H1 (cell line): Measurements from ENCODE around the gene KIF21A. TPM values are rescaled to one million over a fixed set of nuclear protein-coding genes. Genes with fewer than 3 reads are reported as not detected.

ENCODE experiments used
- ASH2L ChIP-seq: fragments of 200-600, 300-600 bp; sonication (generic); IDR thresholded peaks from one replicate; pipeline ENCODE4 v1.7.1; 2017; ENCODE audit warnings: low read length
- BCL11A ChIP-seq, 2 experiments: IDR thresholded peaks; one replicate each; pipeline ENCODE4 v1.6.1; 2011; ENCODE audit warnings: low read depth in 2 of 2, low read length in 2 of 2, mild to moderate bottlenecking in 2 of 2
- GABPA ChIP-seq: IDR thresholded peaks from 2 replicates; pipeline ENCODE4 v1.6.1; 2011; ENCODE audit warnings: mild to moderate bottlenecking, low read length, moderate library complexity, borderline replicate concordance; ENCODE audit not compliant: insufficient read depth
- GTF2F1 ChIP-seq: IDR thresholded peaks from 2 replicates; pipeline ENCODE4 v1.6.1; 2012; ENCODE audit warnings: low read depth, low read length, improper control_type of control experiment, borderline replicate concordance
- JUND ChIP-seq: IDR thresholded peaks from 2 replicates; pipeline ENCODE4 v1.6.1; 2011; ENCODE audit warnings: mild to moderate bottlenecking, improper control_type of control experiment, low read length
- KDM4A ChIP-seq: IDR thresholded peaks from one replicate; pipeline ENCODE4 v1.7.1; 2012; ENCODE audit warnings: low read depth, mild to moderate bottlenecking, moderate library complexity, low read length, inconsistent platforms; ENCODE audit not compliant: severe bottlenecking
- PHF8 ChIP-seq: fragments of 200-600 bp; sonication (generic); conservative IDR thresholded peaks from 2 replicates; pipeline ENCODE4 v1.7.1; 2012; ENCODE audit warnings: low read depth, mild to moderate bottlenecking, inconsistent platforms, low read length, moderate library complexity
- POLR2A ChIP-seq, 2 experiments: IDR thresholded peaks; 1 replicate in 1 of 2; 2 replicates in 1 of 2; pipeline ENCODE4 v1.6.1; 2011; ENCODE audit warnings: low read depth in 2 of 2, low read length in 2 of 2, mild to moderate bottlenecking in 2 of 2; ENCODE audit errors: control extremely low read depth in 1 of 2
- RAD21 ChIP-seq, 2 experiments: IDR thresholded peaks in 1 of 2; conservative IDR thresholded peaks in 1 of 2; 2 replicates each; pipeline ENCODE4 v1.6.1; 2011; ENCODE audit warnings: low read depth in 2 of 2, low read length in 2 of 2, improper control_type of control experiment in 1 of 2, inconsistent platforms in 1 of 2, mild to moderate bottlenecking in 1 of 2, moderate library complexity in 1 of 2
- TBP ChIP-seq: IDR thresholded peaks from 2 replicates; pipeline ENCODE4 v1.6.1; 2011; ENCODE audit warnings: low read depth, low read length, improper control_type of control experiment
- polyA plus RNA-seq, 7 experiments: library from polyadenylated mRNA; depleted of rRNA in 3 of 7; stranded (reverse) in 5 of 7; unstranded in 2 of 7; fragments of >200 nt in 5 of 7; fragments of 200-250 nt in 2 of 7; gene quantifications; 1 replicate in 5 of 7; 2 replicates in 1 of 7; 4 replicates in 1 of 7; pipeline versions ENCODE4 v1.2.1 to v1.2.3, GENCODE V29; 2011 to 2013; ENCODE audit warnings: missing spikeins in 2 of 7, mixed read lengths in 2 of 7
- total RNA-seq: library from RNA; stranded (reverse); fragmentation: NEBNext Ultra II Directional; extraction: Animal tissue kit (Norgen Biotek cat#: 25700); gene quantifications from 2 replicates; pipeline ENCODE4 v1.2.1, GENCODE V29; 2021
- TF ChIP-seq, protein P1 (sequence below), 3 experiments: IDR thresholded peaks; 1 replicate in 2 of 3; 2 replicates in 1 of 3; pipeline versions ENCODE4 v1.5.1 to v1.6.1; 2011; ENCODE audit warnings: low read length in 3 of 3, mild to moderate bottlenecking in 3 of 3, inconsistent platforms in 2 of 3, low read depth in 1 of 3, moderate library complexity in 1 of 3; ENCODE audit not compliant: insufficient read depth in 1 of 3; ENCODE audit errors: control extremely low read depth in 1 of 3

The KIF21A gene
- total and polyA plus RNA-seq, 2 of the 8 experiments (the other 6 are each of a cell fraction or from before 2014, with no cell fraction given), result 10.0 to 26.0 TPM

DNA sequence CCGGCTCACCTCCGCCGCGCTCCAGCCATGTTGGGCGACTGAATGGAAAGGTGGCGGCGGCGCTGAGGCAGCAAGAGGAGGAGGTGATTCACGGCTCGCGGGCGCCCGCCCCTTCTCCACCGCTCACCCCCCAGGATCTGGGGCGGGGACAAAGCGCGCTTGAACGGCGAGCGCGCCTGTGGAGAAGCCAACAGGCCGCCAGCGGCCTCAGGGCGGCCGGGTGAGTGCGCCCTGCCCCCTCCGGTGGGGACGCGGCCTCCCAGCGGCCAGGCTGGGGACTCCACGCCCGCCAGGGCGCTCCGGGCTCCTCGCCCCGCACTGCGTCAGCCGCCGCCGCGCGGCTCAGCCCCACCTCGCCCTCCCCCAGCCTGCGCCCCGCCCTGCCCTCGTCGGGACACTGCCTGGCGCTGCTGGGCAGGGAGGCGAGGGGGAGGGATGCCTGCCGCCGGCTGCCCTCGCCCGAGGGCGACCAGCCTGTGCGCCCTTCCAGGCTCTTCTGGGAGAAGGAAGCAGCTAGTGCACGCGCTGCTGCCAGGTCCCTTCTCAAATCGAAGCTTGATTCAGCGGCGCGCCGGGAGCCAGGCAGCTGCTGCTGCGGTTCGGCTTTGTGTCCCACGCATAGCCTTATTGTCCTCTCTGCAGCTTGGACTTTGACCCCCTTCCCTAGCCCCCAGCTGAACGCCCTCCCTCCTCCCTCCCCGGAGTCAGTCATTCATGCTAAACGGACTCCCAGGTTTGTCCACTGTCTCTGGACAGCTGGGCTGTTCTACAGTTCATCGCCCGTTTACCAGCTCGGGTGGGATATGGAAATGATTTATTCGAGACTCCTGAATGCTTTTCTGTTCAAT is at the start of gene KIF21A (continued):
- peak; percentile 80 for TF ChIP-seq ASH2L
- no peak for TF ChIP-seq GTF2F1
- peak; percentile 48 for TF ChIP-seq KDM4A
- TF ChIP-seq JUND, result no peak
- no peak for TF ChIP-seq BCL11A (IDR thresholded peaks at IDR 0.05; ENCODE audit: low read depth in 2 of 2, low read length in 2 of 2)
- peak; percentile 60; the same call in 1 of the 2 replicates for TF ChIP-seq TBP
- peak; percentile 82 to 86 for TF ChIP-seq POLR2A (IDR thresholded peaks at IDR 0.05; ENCODE audit: control extremely low read depth in 1 of 2, low read depth in 2 of 2, low read length in 2 of 2)
- TF ChIP-seq, protein P1, sequence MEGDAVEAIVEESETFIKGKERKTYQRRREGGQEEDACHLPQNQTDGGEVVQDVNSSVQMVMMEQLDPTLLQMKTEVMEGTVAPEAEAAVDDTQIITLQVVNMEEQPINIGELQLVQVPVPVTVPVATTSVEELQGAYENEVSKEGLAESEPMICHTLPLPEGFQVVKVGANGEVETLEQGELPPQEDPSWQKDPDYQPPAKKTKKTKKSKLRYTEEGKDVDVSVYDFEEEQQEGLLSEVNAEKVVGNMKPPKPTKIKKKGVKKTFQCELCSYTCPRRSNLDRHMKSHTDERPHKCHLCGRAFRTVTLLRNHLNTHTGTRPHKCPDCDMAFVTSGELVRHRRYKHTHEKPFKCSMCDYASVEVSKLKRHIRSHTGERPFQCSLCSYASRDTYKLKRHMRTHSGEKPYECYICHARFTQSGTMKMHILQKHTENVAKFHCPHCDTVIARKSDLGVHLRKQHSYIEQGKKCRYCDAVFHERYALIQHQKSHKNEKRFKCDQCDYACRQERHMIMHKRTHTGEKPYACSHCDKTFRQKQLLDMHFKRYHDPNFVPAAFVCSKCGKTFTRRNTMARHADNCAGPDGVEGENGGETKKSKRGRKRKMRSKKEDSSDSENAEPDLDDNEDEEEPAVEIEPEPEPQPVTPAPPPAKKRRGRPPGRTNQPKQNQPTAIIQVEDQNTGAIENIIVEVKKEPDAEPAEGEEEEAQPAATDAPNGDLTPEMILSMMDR (IDR thresholded peaks at IDR 0.05; ENCODE audit: control extremely low read depth in 1 of 3, insufficient read depth in 1 of 3, low read depth in 1 of 3, low read length in 3 of 3), result peak; percentile 41 to 61 (median 57)
- TF ChIP-seq GABPA, result 0 out of 2 replicates have a peak, but pooled peaks have one; percentile 23
- no peak; the same call in 1 of the 2 replicates for TF ChIP-seq PHF8
- TF ChIP-seq RAD21 (IDR thresholded peaks at IDR 0.05 in 1 of 2, conservative IDR thresholded peaks at IDR 0.05 in 1 of 2; ENCODE audit: low read depth in 2 of 2, low read length in 2 of 2), result no peak; a peak in 2 of 4 replicates
